Calu3 (cell line): ENCODE measurements around the gene MINDY2. TPM values are rescaled to one million over a fixed set of nuclear protein-coding genes. Genes with fewer than 3 reads are reported as not detected.

Source experiments
- BruUV-seq: library from RNA; stranded (reverse); fragments of 400-500 nt; replicated peaks from 2 replicates; lab custom pipeline; 2021; lab: Mats Ljungman, UMichigan
- CTCF ChIA-PET: fragments of 300-600 bp; sonication (Branson Sonifier 250); formaldehyde crosslinking; loops from one replicate; lab custom pipeline; 2022; ENCODE audit warnings: antibody characterized with exemption; lab: Charles Lee
- DNase-seq: peaks from one replicate; pipeline ENCODE4 v3.0.0; 2022
- H3K27ac Mint-ChIP-seq: one replicate; pipeline ENCODE4 v1.8.0; 2022; ENCODE audit warnings: mixed read lengths; ENCODE audit not compliant: unreplicated experiment
- H3K27me3 Mint-ChIP-seq: one replicate; pipeline ENCODE4 v1.8.0; 2022; ENCODE audit warnings: mixed read lengths; ENCODE audit not compliant: unreplicated experiment
- H3K36me3 Mint-ChIP-seq: one replicate; pipeline ENCODE4 v1.8.0; 2022; ENCODE audit warnings: mild to moderate bottlenecking, moderate library complexity, mixed read lengths; ENCODE audit not compliant: insufficient read depth, unreplicated experiment
- H3K4me1 Mint-ChIP-seq: one replicate; pipeline ENCODE4 v1.8.0; 2022; ENCODE audit warnings: mild to moderate bottlenecking, low read depth, mixed read lengths; ENCODE audit not compliant: unreplicated experiment
- H3K4me3 Mint-ChIP-seq: one replicate; pipeline ENCODE4 v1.8.0; 2022; ENCODE audit warnings: mild to moderate bottlenecking, low read depth, moderate library complexity, mixed read lengths; ENCODE audit not compliant: unreplicated experiment
- H3K9me3 Mint-ChIP-seq: one replicate; pipeline ENCODE4 v1.8.0; 2022; ENCODE audit warnings: low read depth, mixed read lengths; ENCODE audit not compliant: unreplicated experiment
- intact Hi-C: fragments of 100-400 bp; cut with micrococcal nuclease; formaldehyde crosslinking; loops from one replicate; pipeline ENCODE4 v1.10.0; 2022; ENCODE audit not compliant: unreplicated experiment
- total RNA-seq: library from RNA; stranded (reverse); gene quantifications from 2 replicates; pipeline ENCODE4 v1.2.3, GENCODE V29; 2022
- TF ChIP-seq, protein P1 (sequence below): fragments of 200-600 bp; IDR thresholded peaks from one replicate; pipeline ENCODE4 v1.8.0; 2022; ENCODE audit warnings: antibody characterized with exemption; ENCODE audit not compliant: unreplicated experiment

The MINDY2 gene
- total RNA-seq, 1 experiment from 2014 or later = 59.0 TPM

DNA sequence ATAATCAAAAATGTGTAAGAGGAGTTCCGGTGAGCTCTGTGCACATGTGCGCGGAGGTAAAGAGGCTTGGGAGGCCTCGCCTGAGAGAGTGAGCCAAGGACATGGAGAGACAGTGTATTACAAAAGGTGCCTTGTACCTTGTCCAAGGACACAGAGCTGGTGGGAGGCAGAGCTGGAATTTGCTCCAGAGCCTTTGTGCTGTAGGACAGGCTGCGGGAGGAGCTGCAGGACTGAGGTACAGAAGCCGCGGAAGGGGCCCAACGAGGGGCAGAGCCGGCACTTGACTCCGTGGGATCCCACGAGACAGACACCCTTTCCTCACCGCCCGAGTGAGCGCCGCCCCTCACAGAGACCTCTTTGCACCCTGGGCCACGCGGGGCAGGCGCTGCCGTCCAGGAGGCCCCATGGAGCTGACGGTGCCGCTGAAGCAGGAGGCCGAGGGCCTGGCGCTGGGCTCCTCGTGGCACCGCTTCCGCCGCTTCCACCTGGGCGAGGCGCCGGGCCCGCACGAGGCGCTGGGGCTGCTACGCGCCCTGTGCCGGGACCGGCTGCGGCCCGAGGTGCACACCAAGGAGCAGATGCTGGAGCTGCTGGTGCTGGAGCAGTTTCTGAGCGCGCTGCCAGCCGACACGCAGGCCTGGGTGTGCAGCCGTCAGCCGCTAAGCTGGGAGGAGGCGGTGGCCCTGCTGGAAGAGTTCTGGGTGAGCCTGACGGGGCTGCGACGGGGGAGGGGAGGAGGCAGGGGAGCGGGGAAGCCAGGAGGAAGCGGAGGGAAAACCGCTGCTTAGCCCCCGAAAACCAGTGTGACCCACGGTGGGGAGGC is 93.7 kb downstream of the MINDY2 start:
- TF ChIP-seq, protein P1, sequence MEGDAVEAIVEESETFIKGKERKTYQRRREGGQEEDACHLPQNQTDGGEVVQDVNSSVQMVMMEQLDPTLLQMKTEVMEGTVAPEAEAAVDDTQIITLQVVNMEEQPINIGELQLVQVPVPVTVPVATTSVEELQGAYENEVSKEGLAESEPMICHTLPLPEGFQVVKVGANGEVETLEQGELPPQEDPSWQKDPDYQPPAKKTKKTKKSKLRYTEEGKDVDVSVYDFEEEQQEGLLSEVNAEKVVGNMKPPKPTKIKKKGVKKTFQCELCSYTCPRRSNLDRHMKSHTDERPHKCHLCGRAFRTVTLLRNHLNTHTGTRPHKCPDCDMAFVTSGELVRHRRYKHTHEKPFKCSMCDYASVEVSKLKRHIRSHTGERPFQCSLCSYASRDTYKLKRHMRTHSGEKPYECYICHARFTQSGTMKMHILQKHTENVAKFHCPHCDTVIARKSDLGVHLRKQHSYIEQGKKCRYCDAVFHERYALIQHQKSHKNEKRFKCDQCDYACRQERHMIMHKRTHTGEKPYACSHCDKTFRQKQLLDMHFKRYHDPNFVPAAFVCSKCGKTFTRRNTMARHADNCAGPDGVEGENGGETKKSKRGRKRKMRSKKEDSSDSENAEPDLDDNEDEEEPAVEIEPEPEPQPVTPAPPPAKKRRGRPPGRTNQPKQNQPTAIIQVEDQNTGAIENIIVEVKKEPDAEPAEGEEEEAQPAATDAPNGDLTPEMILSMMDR = no peak
- BruUV-seq = no TSS peak
- Mint-ChIP-seq H3K4me1 (peaks cover 41% of the 10 kb centered on the region), H3K36me3 (peaks cover 77% of the 10 kb centered on the region), H3K4me3 (peak overlapping the region; percentile 72), H3K27me3 (no peaks in the 10 kb centered on the region), H3K27ac (peak overlapping the region; percentile 93), H3K9me3 (no peaks in the 10 kb centered on the region)
- DNase-seq = peak; percentile 81
- CTCF ChIA-PET = interaction anchor here (0.7 to 3.4 kb wide), 6 partner anchors 10 to 647 kb away, joined by 4 to 43 read pairs (median 5); partner anchors contain the start of gene MINDY2
- intact Hi-C loops = loop anchor here (5.0 to 10.0 kb wide), 4 partner anchors 93 to 782 kb away; partner anchors contain the start of gene MINDY2

DNA sequence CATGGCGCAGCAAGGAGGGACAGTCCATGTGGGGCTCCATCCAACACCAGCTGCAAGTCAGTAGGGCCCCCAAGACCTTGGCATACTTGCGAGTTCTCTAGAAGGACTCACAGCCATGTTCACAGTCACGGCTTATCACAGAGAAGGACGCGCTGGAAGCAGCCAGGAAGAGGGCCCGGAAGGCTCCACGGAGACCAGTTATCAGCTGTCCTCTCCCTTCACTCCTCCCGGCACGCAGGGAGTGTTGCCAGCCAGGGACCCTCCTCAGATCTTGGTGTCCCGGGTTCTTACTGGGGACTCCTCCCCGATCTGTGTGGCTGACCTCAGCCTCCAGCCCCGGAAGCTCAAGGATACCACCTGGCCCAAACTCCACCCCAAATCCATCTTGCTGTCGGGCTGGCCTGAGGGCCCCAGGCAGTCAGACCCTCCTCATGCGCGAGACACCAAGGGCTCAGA is 94.4 kb downstream of the MINDY2 start:
- H3K27ac Mint-ChIP-seq = peak overlapping the region; percentile 93
- TF ChIP-seq, protein P1 = no peak
- no peaks in the 10 kb centered on the region for H3K27me3 Mint-ChIP-seq
- H3K4me1 Mint-ChIP-seq = peaks cover 41% of the 10 kb centered on the region
- H3K36me3 Mint-ChIP-seq = peaks cover 80% of the 10 kb centered on the region
- peak overlapping the region; percentile 72 for H3K4me3 Mint-ChIP-seq
- intact Hi-C loops = loop anchor here (5.0 to 10.0 kb wide), 4 partner anchors 93 to 782 kb away; partner anchors contain the start of gene MINDY2
- no TSS peak for BruUV-seq
- CTCF ChIA-PET = interaction anchor here (0.6 to 3.4 kb wide), 9 partner anchors 10 to 648 kb away, joined by 3 to 43 read pairs (median 4); partner anchors contain the start of gene MINDY2
- peak; percentile 80 for DNase-seq
- H3K9me3 Mint-ChIP-seq = no peaks in the 10 kb centered on the region

DNA sequence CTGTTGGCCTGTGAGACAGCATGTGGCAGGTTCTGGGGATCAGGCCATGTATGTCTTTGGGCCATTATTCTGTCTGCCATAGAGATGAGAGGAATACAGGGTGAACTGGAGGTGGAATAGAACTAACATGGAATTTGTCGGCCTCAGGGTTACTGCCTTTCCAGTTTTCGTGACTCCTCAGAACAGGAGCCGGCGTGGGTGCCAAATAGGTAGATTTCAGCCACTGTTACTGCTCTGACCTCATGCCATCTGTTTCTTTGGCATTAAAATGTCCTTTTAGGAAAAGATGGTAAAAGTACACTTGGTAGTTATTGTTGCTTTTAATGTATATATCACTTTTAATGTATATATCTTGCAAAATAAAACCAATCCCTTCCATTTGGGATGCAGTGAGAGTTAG is 96.8 kb downstream of the MINDY2 start:
- CTCF ChIA-PET = no interaction called here
- Mint-ChIP-seq H3K36me3 (peaks cover 67% of the 10 kb centered on the region), H3K27me3 (no peaks in the 10 kb centered on the region), H3K4me3 (peak overlapping the region; percentile 72), H3K9me3 (no peaks in the 10 kb centered on the region), H3K27ac (peak overlapping the region; percentile 93), H3K4me1 (peaks cover 27% of the 10 kb centered on the region)
- TF ChIP-seq, protein P1 = no peak
- no peak for DNase-seq
- no TSS peak for BruUV-seq
- intact Hi-C loops = loop anchor here (5.0 to 10.0 kb wide), 4 partner anchors 96 to 779 kb away; partner anchors contain the start of gene MINDY2

DNA sequence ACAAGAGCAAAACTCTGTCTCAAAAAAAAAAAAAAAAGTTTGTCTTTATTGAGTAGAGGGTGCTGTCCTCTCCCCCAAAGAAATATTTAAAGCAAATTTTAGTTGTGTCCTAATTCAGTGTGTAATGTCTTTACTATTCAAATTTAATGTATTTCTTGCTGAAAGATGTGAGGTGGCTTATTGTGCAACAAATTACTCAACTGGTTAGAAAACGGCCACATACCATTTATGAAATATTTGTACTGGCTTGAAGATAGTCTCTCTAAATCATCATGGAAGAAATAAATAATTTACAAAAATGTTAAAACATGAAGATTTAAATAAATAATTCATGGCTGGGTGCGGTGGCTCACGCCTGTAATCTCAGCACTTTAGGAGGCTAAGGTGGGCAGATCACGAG is 99.3 kb downstream of the MINDY2 start:
- Mint-ChIP-seq H3K4me3 (no peak overlapping the region), H3K36me3 (peaks cover 45% of the 10 kb centered on the region), H3K27ac (no peak overlapping the region), H3K4me1 (peaks cover 14% of the 10 kb centered on the region), H3K27me3 (no peaks in the 10 kb centered on the region), H3K9me3 (no peaks in the 10 kb centered on the region)
- DNase-seq = no peak
- intact Hi-C loops = no loop called here
- CTCF ChIA-PET = no interaction called here
- BruUV-seq = no TSS peak
- TF ChIP-seq, protein P1 = no peak
